AG09319 (cell line): ENCODE data around the gene IFI30.
A peak's percentile ranks its signal among the peaks of the same experiment; 100 is the strongest.

ENCODE experiments used
- DNase-seq: peaks from one replicate; pipeline ENCODE4 v3.0.0-alpha.2; 2010; ENCODE audit warnings: low read depth; ENCODE audit errors: extremely low read depth
- TF ChIP-seq, protein P1 (sequence below): IDR thresholded peaks from 2 replicates; pipeline ENCODE4 v1.5.1; 2011; ENCODE audit warnings: low read depth, mild to moderate bottlenecking, inconsistent platforms, low read length, moderate library complexity

The IFI30 gene

DNA sequence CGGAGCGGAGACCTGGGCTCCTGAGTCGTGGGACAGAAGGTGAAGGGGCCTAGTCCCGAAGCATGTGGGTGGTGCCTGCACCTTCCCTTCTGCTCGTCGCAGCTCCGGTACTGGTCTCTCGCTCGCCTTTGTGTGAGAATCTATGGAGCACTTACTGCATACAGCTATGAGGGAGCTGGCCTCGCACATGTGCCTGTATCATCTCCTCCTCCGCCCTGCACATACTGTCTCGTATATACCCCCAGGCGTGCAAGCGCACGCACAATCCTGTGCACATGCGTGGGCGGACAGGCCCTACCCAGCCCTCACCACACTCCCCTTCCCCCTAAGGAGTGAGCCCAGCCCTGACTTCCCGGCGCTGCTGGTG lies 12.0 kb upstream of the IFI30 start:
- TF ChIP-seq, protein P1, sequence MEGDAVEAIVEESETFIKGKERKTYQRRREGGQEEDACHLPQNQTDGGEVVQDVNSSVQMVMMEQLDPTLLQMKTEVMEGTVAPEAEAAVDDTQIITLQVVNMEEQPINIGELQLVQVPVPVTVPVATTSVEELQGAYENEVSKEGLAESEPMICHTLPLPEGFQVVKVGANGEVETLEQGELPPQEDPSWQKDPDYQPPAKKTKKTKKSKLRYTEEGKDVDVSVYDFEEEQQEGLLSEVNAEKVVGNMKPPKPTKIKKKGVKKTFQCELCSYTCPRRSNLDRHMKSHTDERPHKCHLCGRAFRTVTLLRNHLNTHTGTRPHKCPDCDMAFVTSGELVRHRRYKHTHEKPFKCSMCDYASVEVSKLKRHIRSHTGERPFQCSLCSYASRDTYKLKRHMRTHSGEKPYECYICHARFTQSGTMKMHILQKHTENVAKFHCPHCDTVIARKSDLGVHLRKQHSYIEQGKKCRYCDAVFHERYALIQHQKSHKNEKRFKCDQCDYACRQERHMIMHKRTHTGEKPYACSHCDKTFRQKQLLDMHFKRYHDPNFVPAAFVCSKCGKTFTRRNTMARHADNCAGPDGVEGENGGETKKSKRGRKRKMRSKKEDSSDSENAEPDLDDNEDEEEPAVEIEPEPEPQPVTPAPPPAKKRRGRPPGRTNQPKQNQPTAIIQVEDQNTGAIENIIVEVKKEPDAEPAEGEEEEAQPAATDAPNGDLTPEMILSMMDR, result no peak
- DNase-seq, result no peak

DNA sequence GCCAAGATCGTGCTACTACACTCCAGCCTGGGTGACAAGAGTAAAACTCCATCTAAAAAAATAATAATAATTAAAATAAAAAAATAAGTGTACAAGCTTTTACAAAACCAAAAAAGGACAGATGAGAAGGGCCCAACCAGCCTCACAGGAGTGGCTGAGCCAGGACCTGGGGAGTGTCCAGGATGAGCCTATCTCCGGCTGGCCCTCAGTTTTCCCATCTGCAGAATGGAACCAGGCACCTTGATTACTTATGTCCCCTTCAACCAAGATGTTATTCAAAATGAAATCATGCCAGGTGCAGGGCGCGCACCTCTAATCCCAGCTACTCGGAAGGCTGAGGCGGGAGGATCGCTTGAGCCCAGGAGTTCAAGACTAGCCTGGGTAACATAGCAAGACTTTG lies 9.5 kb upstream of the IFI30 start:
- no peak for DNase-seq
- TF ChIP-seq, protein P1, result no peak

DNA sequence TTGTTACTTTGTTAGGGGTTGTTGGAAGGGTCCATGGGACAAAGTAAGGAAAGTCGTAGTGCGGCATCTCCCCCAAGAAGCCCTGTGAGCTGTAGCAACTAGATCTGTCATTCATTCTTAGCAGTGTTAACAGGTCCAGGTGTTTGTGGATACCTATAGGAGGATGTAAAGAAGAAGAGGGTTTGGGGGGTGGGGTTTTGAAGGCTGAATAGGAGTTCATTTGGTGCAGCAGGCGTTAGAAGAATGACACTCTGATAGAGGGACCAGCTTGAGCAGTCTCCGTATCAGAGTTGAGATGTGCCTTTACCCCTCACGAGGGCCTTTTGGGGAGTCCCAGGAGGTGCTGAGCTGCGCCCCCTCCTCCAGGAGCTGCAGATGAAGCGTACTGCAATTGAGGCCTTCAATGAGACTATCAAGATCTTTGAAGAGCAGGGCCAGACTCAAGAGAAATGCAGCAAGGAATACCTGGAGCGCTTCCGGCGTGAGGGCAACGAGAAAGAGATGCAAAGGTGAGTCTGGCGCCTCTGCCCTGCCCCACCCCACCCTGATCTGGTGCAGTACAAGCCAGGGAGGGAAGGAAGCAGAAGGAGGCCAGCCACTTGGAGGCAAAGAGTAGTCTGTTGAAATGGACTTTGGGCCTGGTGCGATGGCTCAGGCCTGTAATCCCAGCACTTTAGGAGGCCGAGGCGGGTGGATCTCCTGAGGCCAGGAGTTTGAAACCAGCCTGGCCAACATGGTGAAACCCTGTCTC lies 7.6 kb upstream of the IFI30 start:
- DNase-seq, result no peak
- TF ChIP-seq, protein P1, result no peak

DNA sequence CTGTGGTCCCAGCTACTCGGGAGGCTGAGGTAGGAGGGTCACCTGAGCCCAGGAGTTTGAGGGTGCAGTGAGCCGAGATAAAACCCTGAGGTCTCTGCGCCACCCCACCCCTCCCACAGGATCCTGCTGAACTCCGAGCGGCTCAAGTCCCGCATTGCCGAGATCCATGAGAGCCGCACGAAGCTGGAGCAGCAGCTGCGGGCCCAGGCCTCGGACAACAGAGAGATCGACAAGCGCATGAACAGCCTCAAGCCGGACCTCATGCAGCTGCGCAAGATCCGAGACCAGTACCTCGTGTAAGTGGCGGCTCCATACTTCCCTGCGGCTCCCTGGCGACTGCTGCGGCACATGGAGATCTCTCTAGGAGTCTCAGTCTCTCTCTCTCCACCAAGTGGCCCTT lies 6.6 kb upstream of the IFI30 start:
- TF ChIP-seq, protein P1, result no peak
- no peak for DNase-seq

DNA sequence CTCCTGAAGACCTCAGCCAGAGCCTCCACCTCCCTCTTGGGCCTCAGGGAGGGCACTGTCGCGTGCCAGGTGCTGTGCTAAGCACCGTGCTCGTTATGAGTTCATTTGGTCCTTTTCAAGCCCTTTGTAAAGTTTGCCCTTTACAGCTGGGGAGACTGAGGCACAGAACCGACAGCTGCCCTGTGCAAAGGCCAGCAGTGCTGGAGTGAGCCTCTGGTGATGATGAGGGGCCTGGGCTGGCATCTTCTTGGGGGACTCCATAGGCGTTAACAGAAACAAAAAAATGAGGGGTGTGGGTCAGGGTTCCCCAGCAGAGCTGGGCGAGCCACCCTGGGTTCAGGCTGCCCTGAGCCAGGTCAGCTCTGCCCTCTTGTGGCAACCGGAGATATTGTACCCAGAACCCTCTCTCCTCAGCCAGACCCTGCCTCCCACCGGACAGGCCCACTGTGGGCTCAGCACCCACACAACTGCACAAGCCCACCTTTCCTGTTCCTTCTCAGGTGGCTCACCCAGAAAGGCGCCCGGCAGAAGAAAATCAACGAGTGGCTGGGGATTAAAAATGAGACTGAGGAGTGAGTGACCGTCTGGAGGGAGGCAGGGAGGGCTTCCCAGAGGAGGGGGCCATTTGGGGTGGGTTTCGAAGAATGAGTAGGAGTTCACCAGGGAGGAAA lies 5.5 kb upstream of the IFI30 start:
- TF ChIP-seq, protein P1, result peak; percentile 67
- DNase-seq, result no peak

DNA sequence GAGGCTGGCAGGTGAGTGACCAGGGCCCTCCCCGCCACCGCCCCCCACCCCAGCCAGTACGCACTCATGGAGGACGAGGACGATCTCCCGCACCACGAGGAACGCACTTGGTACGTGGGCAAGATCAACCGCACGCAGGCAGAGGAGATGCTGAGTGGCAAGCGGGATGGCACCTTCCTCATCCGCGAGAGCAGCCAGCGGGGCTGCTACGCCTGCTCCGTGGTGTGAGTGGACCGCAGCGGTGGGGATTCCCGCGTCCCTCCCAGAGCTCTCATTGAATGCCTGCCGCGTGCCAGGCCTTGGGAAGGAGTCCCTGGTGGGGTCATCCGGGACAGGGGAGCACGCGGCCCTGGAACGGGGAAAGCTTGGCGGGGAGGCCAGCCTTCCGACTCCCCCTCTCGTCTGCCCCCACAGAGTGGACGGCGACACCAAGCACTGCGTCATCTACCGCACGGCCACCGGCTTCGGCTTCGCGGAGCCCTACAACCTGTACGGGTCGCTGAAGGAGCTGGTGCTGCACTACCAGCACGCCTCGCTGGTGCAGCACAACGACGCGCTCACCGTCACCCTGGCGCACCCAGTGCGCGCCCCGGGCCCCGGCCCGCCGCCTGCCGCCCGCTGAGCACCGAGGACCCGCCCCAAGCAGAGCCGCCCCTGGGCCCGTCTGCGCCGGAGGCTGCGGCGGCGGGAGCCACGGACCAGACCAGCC lies 4.8 kb upstream of the IFI30 start:
- TF ChIP-seq, protein P1, result no peak
- DNase-seq, result no peak

DNA sequence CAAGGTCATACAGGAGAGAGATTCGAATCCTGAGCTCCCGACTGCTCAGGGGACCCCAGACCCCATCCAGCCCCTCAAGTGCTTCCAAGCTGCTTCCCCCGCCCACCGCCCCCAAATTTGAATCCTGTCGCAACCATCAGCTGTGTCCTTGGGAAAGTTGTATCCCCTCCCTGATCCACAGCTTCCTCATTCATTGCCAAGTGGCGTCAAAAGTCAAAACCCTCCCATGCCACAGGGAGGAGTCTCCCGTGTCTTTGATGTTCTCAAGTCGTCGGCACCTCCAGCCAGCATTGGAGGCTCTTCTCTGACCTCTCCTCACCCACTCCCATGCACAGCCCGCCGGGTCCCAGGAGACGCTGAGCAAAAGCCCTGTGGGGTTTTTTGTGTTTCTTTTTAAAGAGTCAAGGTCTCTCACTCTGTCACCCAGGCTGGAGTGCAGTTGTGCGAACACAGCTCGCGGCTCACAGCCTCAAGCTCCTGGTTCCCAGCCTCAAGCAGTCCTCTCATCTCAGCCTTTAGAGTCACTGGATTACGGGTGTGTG lies 2.8 kb upstream of the IFI30 start:
- no peak for DNase-seq
- TF ChIP-seq, protein P1, result no peak
